ENCODE results near the gene STX2. TPM values are rescaled to one million over a fixed set of nuclear protein-coding genes. Genes with fewer than 3 reads are reported as not detected.
"Not testable (repeated sequence)": the region's sequence is repeated elsewhere in the genome, so short reads cannot be mapped to it uniquely, and the experiment has no call there.

The STX2 gene
- total RNA-seq, result 10 to 100 TPM; 19.1 to 34.4 TPM
- long read RNA-seq, transcript STX2-201 (10 exons, 3,331 nt), result major isoform, 20 of 33 reads
- long read RNA-seq, partial matches to known transcripts, result 2 of 33 reads
- long read RNA-seq, other reads (novel, unspliced or antisense), result 10 of 33 reads

- ATAC-seq (peak; percentile 97 to 99), DNase-seq (peak; percentile 90)
- intact Hi-C loops (cut with DNase I), result loop anchor here in 1 of 2 donors (5.0 kb wide), 1 partner anchor 33 kb away; the partner anchor contains the start of gene RAN
Observed at GRCh38 chr12:130838951-130839769, at the start of gene STX2. Gene STX2, minus strand, starts transcription at chr12:130839250. Its CDS starts 151 bp downstream, at chr12:130839099.

- DNase-seq; ATAC-seq; intact Hi-C loops (cut with DNase I): not testable (repeated sequence)
Observed at GRCh38 chr12:130887190-130887589, 48.1 kb upstream of the STX2 start.

GRCh38 chr12:130881548-130881947 lies 42.5 kb upstream of the STX2 start:
- intact Hi-C loops (cut with DNase I), result no loop called here

GRCh38 chr12:130881046-130881445 lies 42.0 kb upstream of the STX2 start:
- no peak for DNase-seq
- no peak for ATAC-seq
- intact Hi-C loops (cut with DNase I), result no loop called here

More at GRCh38 chr12:130881548-130881947, 42.5 kb upstream of the STX2 start:
- DNase-seq (no peak), ATAC-seq (no peak)

GRCh38 chr12:130880411-130880885 lies 41.4 kb upstream of the STX2 start:
- intact Hi-C loops (cut with DNase I), result no loop called here

GRCh38 chr12:130879781-130880389 lies 40.8 kb upstream of the STX2 start:
- DNase-seq, result no peak
- intact Hi-C loops (cut with DNase I), result no loop called here
- peak in 1 of 2 donors; percentile 17 for ATAC-seq

More at GRCh38 chr12:130880411-130880885, 41.4 kb upstream of the STX2 start:
- ATAC-seq, result no peak
- no peak for DNase-seq

- intact Hi-C loops (cut with DNase I), result no loop called here
- DNase-seq, result no peak
- ATAC-seq, result no peak
Observed at GRCh38 chr12:130879212-130879686, 40.2 kb upstream of the STX2 start.

- no peak for ATAC-seq
- intact Hi-C loops (cut with DNase I), result no loop called here
- no peak for DNase-seq
Observed at GRCh38 chr12:130878193-130879185, 39.4 kb upstream of the STX2 start.

- intact Hi-C loops (cut with DNase I), result no loop called here
- no peak for ATAC-seq
- no peak for DNase-seq
Observed at GRCh38 chr12:130877333-130877732, 38.3 kb upstream of the STX2 start.

- no peak for ATAC-seq
- intact Hi-C loops (cut with DNase I), result no loop called here
- no peak for DNase-seq
Observed at GRCh38 chr12:130876758-130877157, 37.7 kb upstream of the STX2 start.

- DNase-seq, result no peak
- ATAC-seq, result no peak
- intact Hi-C loops (cut with DNase I), result no loop called here
Observed at GRCh38 chr12:130876297-130876696, 37.2 kb upstream of the STX2 start.

GRCh38 chr12:130875708-130876107 lies 36.7 kb upstream of the STX2 start:
- intact Hi-C loops (cut with DNase I); DNase-seq; ATAC-seq: not testable (repeated sequence)

- ATAC-seq, result no peak
- intact Hi-C loops (cut with DNase I), result no loop called here
- no peak for DNase-seq
Observed at GRCh38 chr12:130875193-130875592, 36.1 kb upstream of the STX2 start.

GRCh38 chr12:130874696-130875095 lies 35.6 kb upstream of the STX2 start:
- DNase-seq, result no peak
- intact Hi-C loops (cut with DNase I), result loop anchor here in 1 of 2 donors (5.0 kb wide), 1 partner anchor 37 kb away; the partner anchor contains the start of gene STX2
- no peak for ATAC-seq

- no peak for DNase-seq
- intact Hi-C loops (cut with DNase I), result loop anchor here in 1 of 2 donors (5.0 kb wide), 1 partner anchor 37 kb away; the partner anchor contains the start of gene STX2
- ATAC-seq, result no peak
Observed at GRCh38 chr12:130873825-130874224, 34.8 kb upstream of the STX2 start.

GRCh38 chr12:130873106-130873795 lies 34.2 kb upstream of the STX2 start:
- intact Hi-C loops (cut with DNase I), result loop anchor here in 1 of 2 donors (5.0 kb wide), 1 partner anchor 36 kb away; the partner anchor contains the start of gene STX2
- ATAC-seq, result no peak
- no peak for DNase-seq

- intact Hi-C loops (cut with DNase I), result loop anchor here in 1 of 2 donors (5.0 kb wide), 1 partner anchor 35 kb away; the partner anchor contains the start of gene STX2
- ATAC-seq (peak; percentile 30 to 42), DNase-seq (peak; percentile 44)
Observed at GRCh38 chr12:130872179-130873096, 33.4 kb upstream of the STX2 start.
